Suppressor macrophage treated with lipopolysaccharide for 1 hour (primary cell): Measurements from ENCODE around the gene GRIN2C.

Experiments used
- DNase-seq, 3 donors: peaks; one replicate each; pipeline ENCODE4 v3.0.0-alpha.2; 2020 to 2022

GRIN2C gene

GRCh38 chr17:74842599-74843351 lies 16.9 kb downstream of the GRIN2C start:
- peak; percentile 75 to 88 (median 81) for DNase-seq

DNA sequence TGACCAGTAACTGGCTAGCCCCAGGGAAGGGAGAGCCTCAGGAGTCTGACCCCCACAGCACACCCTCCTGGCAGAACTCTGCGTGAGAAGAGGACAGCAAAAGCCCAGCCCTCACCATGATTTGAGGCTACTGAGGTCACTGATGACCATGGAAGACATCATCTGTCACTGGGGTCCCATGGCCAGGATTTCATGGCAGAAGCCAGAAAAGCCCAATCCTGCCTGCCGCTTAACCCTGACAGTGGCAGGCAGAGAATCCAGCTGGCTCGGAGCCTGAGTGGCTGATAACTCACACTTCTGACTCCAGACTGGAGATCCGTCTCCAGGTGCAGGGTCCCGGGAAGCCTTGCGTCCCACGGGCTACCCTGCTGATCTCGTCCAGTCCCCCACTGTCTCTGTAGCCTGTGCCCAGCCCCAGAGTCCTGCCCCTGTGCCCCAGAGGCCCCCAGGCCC lies 17.5 kb downstream of the GRIN2C start:
- peak in 1 of 3 donors; percentile 18 for DNase-seq

GRCh38 chr17:74840989-74841666 lies 18.6 kb downstream of the GRIN2C start:
- DNase-seq, result peak; percentile 69 to 83 (median 72)

DNA sequence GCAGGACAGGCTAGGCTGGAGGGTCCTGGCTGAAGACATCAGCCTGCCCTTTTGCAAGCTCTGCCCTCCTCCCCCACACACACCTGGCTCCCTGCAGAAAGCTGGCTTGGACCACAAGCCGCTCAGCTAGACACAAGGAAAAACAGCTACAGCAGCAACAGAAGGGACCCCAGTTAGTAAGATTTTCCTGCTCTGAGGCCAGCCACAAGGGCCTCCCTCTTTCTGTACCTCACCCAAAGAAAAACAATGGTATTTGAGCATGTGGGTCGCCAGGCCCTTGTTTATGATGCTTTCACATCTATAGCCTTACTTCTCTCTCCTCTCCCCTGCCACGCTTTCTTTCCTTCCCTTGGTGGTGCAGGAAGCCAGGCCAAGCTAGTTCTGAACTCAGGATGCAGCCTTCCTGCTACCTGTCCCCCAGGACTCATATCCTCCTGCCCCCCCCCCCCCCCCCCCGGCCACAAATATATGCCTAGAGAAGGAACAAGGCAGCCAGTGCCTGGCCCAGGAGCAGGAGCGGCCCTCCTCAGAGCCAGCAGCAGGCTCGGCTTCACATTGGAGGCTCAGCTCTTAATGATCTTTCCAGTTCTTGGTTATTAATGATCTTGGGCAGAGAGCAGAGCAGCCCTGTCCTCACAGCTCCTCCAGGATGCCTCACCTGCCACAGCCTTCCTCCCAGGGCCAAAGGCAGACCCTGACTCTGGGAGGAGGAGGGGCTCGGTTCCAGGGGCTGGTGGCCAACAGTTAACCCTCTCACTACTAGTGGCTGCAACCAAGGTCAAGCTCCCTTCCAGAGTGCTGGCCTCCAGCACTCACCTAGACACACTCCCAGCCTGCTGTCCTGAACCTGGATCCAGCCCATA lies 19.5 kb downstream of the GRIN2C start:
- DNase-seq, result no peak

GRCh38 chr17:74838274-74838673 lies 21.4 kb downstream of the GRIN2C start:
- DNase-seq, result no peak

- no peak for DNase-seq
Measured at GRCh38 chr17:74836691-74837467, 22.8 kb downstream of the GRIN2C start.

GRCh38 chr17:74836191-74836590 lies 23.5 kb downstream of the GRIN2C start:
- DNase-seq, result no peak

GRCh38 chr17:74833501-74834377 lies 25.9 kb downstream of the GRIN2C start:
- DNase-seq, result peak; percentile 39 to 75 (median 58)

DNA sequence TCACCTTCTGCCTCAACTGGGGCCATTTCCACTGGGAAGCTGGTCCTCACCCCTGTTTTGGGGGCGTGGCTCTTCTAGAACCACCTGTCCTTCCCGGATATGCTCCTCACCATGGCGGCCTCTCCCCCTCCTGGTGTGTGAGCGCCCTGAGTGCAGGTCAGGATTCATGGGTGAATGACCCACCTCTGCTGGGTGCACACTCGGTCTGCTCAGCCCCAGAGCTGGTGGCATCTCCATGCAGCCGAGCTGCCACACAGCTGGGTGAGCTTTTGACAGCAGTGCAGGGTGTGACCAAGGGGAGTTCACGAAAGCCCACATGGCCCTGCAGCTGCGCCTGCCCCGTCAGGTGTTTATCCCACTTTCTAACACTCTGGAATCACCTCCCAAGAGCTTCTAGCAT lies 27.3 kb downstream of the GRIN2C start:
- DNase-seq, result no peak

DNA sequence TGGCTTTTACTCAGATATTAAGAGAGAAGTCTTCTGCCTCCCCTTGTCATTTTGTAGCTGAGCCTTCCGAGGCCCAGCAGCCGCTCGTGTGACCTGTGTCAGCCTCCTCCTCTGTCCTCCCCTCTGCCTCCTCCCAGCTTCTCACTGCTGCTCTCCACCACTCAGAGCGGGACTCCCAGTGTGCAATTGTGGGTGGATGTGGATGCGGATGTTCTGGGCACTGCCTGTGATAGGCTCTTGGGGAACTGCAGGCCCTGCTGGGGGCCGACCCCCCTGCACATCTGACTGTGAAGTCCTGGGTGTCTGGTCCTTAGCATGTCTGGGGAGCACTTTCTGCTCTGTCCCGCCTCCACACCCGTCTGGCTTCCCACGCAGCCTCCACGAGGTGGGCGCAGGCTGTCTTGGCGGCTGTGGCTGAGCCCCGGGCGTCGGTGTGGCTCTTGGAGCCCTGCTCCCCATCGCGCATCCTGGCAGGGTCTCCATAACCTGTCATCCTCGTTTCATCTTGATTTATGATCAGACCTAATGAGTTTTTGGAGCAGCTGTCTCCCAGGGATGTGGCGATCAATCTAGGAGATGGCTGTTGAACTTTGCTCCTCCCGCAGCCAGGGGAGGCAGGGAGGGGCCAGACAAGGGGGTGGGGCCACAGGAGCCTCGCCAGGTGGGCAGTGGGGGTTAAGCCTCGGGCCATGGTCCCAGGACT lies 28.1 kb downstream of the GRIN2C start:
- no peak for DNase-seq

- no peak for DNase-seq
Measured at GRCh38 chr17:74830861-74831260, 28.8 kb downstream of the GRIN2C start.

- DNase-seq, result no peak
Measured at GRCh38 chr17:74827800-74828199, 31.9 kb downstream of the GRIN2C start.

GRCh38 chr17:74825952-74826719 lies 33.5 kb downstream of the GRIN2C start:
- no peak for DNase-seq

- DNase-seq, result no peak
Measured at GRCh38 chr17:74824961-74825627, 34.6 kb downstream of the GRIN2C start.

GRCh38 chr17:74822939-74823367 lies 36.7 kb downstream of the GRIN2C start:
- DNase-seq, result no peak

GRCh38 chr17:74822335-74822938 lies 37.2 kb downstream of the GRIN2C start:
- DNase-seq, result no peak

GRCh38 chr17:74821655-74822334 lies 37.9 kb downstream of the GRIN2C start:
- DNase-seq, result no peak

DNA sequence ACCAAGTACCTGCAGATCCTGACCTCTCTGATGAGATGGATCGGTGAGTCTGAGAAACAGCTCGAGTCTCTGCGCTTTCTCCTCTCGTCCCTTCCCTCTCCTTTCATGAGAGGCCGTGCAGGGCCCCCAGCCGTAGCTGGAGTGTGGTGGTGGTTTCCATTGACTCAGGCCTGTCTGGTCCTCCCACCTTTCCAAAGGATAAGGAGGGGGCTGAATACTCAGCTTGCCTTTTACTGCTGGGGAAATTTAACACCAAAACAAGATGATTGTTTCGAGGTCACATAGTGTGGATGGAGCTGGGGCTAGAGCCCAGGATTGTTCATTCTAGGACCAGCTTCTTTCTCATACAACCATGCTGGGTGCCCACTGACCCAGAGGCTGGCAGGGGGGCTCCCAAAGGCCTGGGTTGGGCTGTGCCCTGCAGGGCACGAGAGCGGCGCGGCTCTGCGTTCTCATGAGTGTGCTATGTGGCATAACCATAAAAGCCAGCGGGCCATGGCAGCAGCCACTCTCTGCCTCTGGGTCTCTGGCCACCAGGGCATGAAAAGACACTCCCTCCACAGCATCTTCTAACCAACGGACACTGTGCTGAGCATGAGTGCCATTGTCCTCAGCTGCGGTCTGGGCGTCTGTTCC lies 39.8 kb downstream of the GRIN2C start:
- DNase-seq, result no peak
